MCF 10A (cell line): ENCODE measurements around the gene SLC1A1. TPM values are rescaled to one million over a fixed set of nuclear protein-coding genes. Genes with fewer than 3 reads are reported as not detected.

ENCODE experiments used
- BruUV-seq: library from RNA; stranded (reverse); fragments of 400-500 nt; replicated peaks from 2 replicates; lab custom pipeline; 2021; lab: Mats Ljungman, UMichigan
- CTCF ChIA-PET: fragments of 300-600 bp; sonication (Branson Sonifier 250); formaldehyde crosslinking; extraction: SDS; loops from one replicate; lab custom pipeline; 2021; ENCODE audit warnings: antibody characterized with exemption, inconsistent platforms; lab: Yijun Ruan, JAX
- POLR2A ChIA-PET: fragments of 300-600, 350-650 bp; sonication (Branson Sonifier 250); formaldehyde crosslinking; extraction: SDS; loops from one replicate; lab custom pipeline; 2020; ENCODE audit warnings: antibody characterized with exemption, inconsistent platforms; lab: Yijun Ruan, JAX
- DNase-seq: peaks from one replicate; pipeline ENCODE4 v3.0.0-alpha.2; 2018; ENCODE audit not compliant: unreplicated experiment
- H3K27ac Mint-ChIP-seq: one replicate; pipeline ENCODE4 v1.8.0; 2022; ENCODE audit warnings: mild to moderate bottlenecking, low read depth, mixed read lengths; ENCODE audit not compliant: unreplicated experiment
- H3K27me3 Mint-ChIP-seq: one replicate; pipeline ENCODE4 v1.8.0; 2022; ENCODE audit warnings: mixed read lengths; ENCODE audit not compliant: insufficient read depth, unreplicated experiment
- H3K36me3 Mint-ChIP-seq: one replicate; pipeline ENCODE4 v1.8.0; 2022; ENCODE audit warnings: mild to moderate bottlenecking, moderate library complexity, mixed read lengths; ENCODE audit not compliant: insufficient read depth, unreplicated experiment
- H3K4me1 Mint-ChIP-seq: one replicate; pipeline ENCODE4 v1.8.0; 2022; ENCODE audit warnings: mixed read lengths; ENCODE audit not compliant: insufficient read depth, unreplicated experiment
- H3K4me3 Mint-ChIP-seq: one replicate; pipeline ENCODE4 v1.8.0; 2022; ENCODE audit warnings: mild to moderate bottlenecking, moderate library complexity, mixed read lengths; ENCODE audit not compliant: unreplicated experiment
- H3K9me3 Mint-ChIP-seq: one replicate; pipeline ENCODE4 v1.8.0; 2022; ENCODE audit warnings: mixed read lengths; ENCODE audit not compliant: unreplicated experiment
- CTCF ChIP-seq: fragments of 200-600 bp; IDR thresholded peaks from one replicate; pipeline ENCODE4 v1.8.0; 2022; ENCODE audit warnings: antibody characterized with exemption, mild to moderate bottlenecking; ENCODE audit not compliant: unreplicated experiment
- intact Hi-C: fragments of 100-400 bp; cut with micrococcal nuclease; formaldehyde crosslinking; loops from 2 replicates; pipeline ENCODE4 v1.14.1; 2022
- total RNA-seq: library from RNA; stranded (reverse); gene quantifications from 2 replicates; pipeline ENCODE4 v1.2.3, GENCODE V29; 2022

SLC1A1 gene
- total RNA-seq, 1 experiment from 2014 or later = 0.16 TPM

- DNase-seq = no peak
- H3K36me3 Mint-ChIP-seq = no peaks in the 10 kb centered on the region
- peaks cover 8% of the 10 kb centered on the region for H3K27me3 Mint-ChIP-seq
- H3K4me3 Mint-ChIP-seq = no peak overlapping the region
- H3K27ac Mint-ChIP-seq = no peak overlapping the region
- TF ChIP-seq CTCF = no peak
- H3K4me1 Mint-ChIP-seq = peaks cover 14% of the 10 kb centered on the region
- no TSS peak for BruUV-seq
- intact Hi-C loops = no loop called here
- ChIA-PET POLR2A (no interaction called here), CTCF (interaction anchor here (0.7 kb wide), 1 partner anchor 33 kb away, joined by 6 read pairs; no protein-coding TSS in a partner anchor)
- H3K9me3 Mint-ChIP-seq = no peaks in the 10 kb centered on the region
Measured at GRCh38 chr9:4507306-4508130, 17.2 kb downstream of the SLC1A1 start.

DNA sequence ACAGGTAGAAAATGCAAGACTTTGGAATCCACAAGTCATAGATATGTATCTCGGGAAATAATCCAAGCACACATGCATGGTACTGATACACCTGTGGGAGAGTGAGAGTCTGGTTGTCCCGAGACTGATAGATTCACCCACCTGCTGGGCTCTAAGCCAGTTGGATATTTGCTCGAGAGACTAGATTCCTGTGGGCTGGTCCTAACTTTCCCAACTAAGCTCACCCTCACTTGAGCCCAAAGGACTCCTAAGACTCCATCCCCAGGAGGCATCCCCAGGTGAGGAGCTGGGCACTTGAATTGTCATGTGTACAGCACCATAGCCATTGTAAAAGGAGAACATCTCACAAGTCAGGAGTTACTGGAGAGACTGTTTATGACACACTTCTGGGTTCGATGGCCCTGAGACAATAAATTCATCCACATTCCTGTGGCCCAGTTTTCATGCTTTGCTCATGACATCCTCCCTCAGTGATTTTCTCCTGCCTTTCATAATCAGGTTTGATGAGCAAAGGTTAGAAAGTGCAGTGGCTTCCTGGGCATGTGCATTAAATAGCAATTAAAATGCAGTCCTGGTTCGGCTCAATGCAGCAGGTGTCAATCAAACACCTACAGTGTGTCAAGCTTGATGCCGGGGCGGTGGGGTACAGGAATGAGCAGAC is 18.1 kb downstream of the SLC1A1 start:
- H3K4me3 Mint-ChIP-seq = no peak overlapping the region
- intact Hi-C loops = no loop called here
- ChIA-PET CTCF (no interaction called here), POLR2A (no interaction called here)
- no peak overlapping the region for H3K27ac Mint-ChIP-seq
- DNase-seq = peak; percentile 9
- BruUV-seq = no TSS peak
- TF ChIP-seq CTCF = no peak
- H3K4me1 Mint-ChIP-seq = peaks cover 14% of the 10 kb centered on the region
- no peaks in the 10 kb centered on the region for H3K9me3 Mint-ChIP-seq
- no peaks in the 10 kb centered on the region for H3K36me3 Mint-ChIP-seq
- H3K27me3 Mint-ChIP-seq = peaks cover 8% of the 10 kb centered on the region

DNA sequence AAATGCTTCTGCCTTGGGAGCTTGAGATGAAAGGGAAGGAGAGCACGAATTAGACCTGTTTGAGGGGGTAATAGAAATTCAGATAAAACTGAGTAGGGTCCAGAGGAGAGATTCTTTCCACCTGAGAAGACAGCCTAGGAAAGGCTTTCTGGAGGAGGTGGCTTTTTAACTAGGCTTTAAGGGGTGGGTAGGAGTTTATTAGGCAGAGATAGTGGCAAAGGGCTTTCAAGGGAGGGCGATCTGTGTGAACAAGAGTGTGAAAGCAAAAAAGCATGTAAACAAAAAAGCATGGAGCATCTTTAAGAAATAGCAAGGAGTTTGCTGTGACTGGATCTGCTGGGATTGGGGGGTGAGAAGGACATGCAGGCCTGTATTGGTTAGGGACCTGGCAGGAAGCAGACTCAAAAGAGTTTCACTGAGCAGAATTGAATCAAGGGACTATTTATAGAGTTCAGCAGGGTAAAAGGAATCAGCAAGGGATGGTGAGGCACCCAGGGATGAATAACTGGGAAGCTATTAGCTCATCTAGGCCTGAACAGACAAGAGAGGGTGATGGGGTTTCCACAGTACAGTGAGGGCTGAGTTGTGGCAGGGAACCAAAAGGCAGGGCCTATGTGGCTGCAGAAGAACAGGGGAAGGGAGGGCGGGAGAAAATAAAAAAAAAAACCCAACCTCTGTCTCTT is 18.8 kb downstream of the SLC1A1 start:
- Mint-ChIP-seq H3K27me3 (peaks cover 4% of the 10 kb centered on the region), H3K4me1 (peaks cover 14% of the 10 kb centered on the region), H3K9me3 (no peaks in the 10 kb centered on the region), H3K27ac (no peak overlapping the region), H3K4me3 (no peak overlapping the region), H3K36me3 (no peaks in the 10 kb centered on the region)
- no TSS peak for BruUV-seq
- TF ChIP-seq CTCF = no peak
- ChIA-PET POLR2A (no interaction called here), CTCF (no interaction called here)
- no peak for DNase-seq
- intact Hi-C loops = no loop called here

DNA sequence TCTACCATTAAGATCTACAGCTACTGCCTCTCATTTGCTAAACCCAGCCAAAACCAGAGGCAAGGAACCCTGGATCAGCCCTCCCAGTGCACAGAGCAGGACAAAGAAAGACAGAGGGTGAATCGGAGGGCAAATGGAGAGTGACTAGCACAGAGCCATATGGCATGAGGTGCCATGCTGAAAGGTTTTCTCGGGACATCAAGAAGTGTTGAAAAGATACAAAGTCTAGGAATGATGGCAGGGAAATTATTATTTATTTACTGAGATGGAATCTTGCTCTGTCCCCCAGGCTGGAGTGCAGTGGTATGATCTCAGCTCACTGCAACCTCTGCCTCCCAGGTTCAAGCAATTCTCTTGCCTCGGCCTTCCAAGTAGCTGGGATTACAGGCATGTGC is 19.3 kb downstream of the SLC1A1 start:
- intact Hi-C loops = no loop called here
- POLR2A ChIA-PET = no interaction called here
- no peak for TF ChIP-seq CTCF
- CTCF ChIA-PET = no interaction called here
- Mint-ChIP-seq H3K9me3 (no peaks in the 10 kb centered on the region), H3K27ac (no peak overlapping the region), H3K36me3 (no peaks in the 10 kb centered on the region), H3K4me1 (peaks cover 14% of the 10 kb centered on the region), H3K27me3 (no peaks in the 10 kb centered on the region), H3K4me3 (no peak overlapping the region)
- no TSS peak for BruUV-seq
- DNase-seq = no peak
